Esophagus muscularis mucosa (tissue), 4 donors: ENCODE measurements around the gene MCTP2. TPM values are rescaled to one million over a fixed set of nuclear protein-coding genes. Genes with fewer than 3 reads are reported as not detected.

Experiments
- DNase-seq: peaks from one replicate; pipeline ENCODE4 v3.0.0-alpha.2; 2017; ENCODE audit errors: extremely low spot score
- H3K27ac ChIP-seq, 4 donors: fragments of 200-600 bp; sonication (generic); replicated peaks in 1 of 4; 1 replicate in 3 of 4; 2 replicates in 1 of 4; pipeline ENCODE4 v1.5.1; 2016 to 2019; ENCODE audit warnings: mild to moderate bottlenecking in 1 of 4
- H3K27me3 ChIP-seq, 4 donors: fragments of 200-600 bp; sonication (generic); one replicate each; pipeline versions ENCODE4 v1.5.1 to v1.6.0; 2016 to 2019
- H3K36me3 ChIP-seq, 4 donors: fragments of 200-600 bp; sonication (generic); one replicate each; pipeline ENCODE4 v1.5.1; 2016 to 2019
- H3K4me1 ChIP-seq, 4 donors: fragments of 200-600 bp; sonication (generic); one replicate each; pipeline ENCODE4 v1.5.1; 2016 to 2019
- H3K4me3 ChIP-seq, 4 donors: fragments of 200-600 bp; sonication (generic); 1 replicate in 2 of 4; 2 replicates in 2 of 4; pipeline ENCODE4 v1.5.1; 2016 to 2019; ENCODE audit warnings: mild to moderate bottlenecking in 4 of 4, moderate library complexity in 1 of 4
- H3K9me3 ChIP-seq, 4 donors: fragments of 200-600 bp; sonication (generic); 1 replicate in 3 of 4; 2 replicates in 1 of 4; pipeline ENCODE4 v1.5.1; 2016 to 2019
- CTCF ChIP-seq, 3 experiments: fragments of 200-600 bp in 2 of 3; fragments of 450-650 bp in 1 of 3; sonication (generic) in 2 of 3; IDR thresholded peaks; one replicate each; pipeline ENCODE4 v1.5.1; 2017 to 2019; ENCODE audit warnings: antibody characterized with exemption in 3 of 3, mild to moderate bottlenecking in 2 of 3, moderate library complexity in 1 of 3
- EP300 ChIP-seq: sonication (generic); formaldehyde crosslinking; IDR thresholded peaks from one replicate; pipeline ENCODE4 v1.6.1; 2017; ENCODE audit warnings: antibody characterized with exemption
- POLR2A ChIP-seq: fragments of 450-650 bp; IDR thresholded peaks from one replicate; pipeline ENCODE4 v1.6.1; 2017; ENCODE audit warnings: antibody characterized with exemption, moderate library complexity, mild to moderate bottlenecking, low read depth
- POLR2AphosphoS5 ChIP-seq, 2 donors: sonication (generic); formaldehyde crosslinking; IDR thresholded peaks; one replicate each; pipeline ENCODE4 v1.6.1; 2017; ENCODE audit warnings: antibody characterized with exemption in 2 of 2
- whole genome bisulfite sequencing: methylation state at CpG from one replicate; pipeline ENCODE4 v1.1.5; 2018; 5-methylcytosine and 5-hydroxymethylcytosine counted together
- intact Hi-C: fragments of 100-400 bp; cut with DNase I; formaldehyde crosslinking; loops from one replicate; pipeline ENCODE4 v1.15.1; 2023
- total RNA-seq, 4 donors: library from RNA; depleted of rRNA; stranded (reverse); fragments of >200 nt; gene quantifications; one replicate each; pipeline versions ENCODE4 v1.1.0 to v1.2.1, GENCODE V29; 2016

The MCTP2 gene
- total RNA-seq, 4 donors from 2014 or later, result 2.4 to 14.6 (median 4.4) TPM

GRCh38 chr15:94296717-94297116 is 65.4 kb downstream of the MCTP2 start:
- intact Hi-C loops, result no loop called here

GRCh38 chr15:94297558-94297957 is 66.2 kb downstream of the MCTP2 start:
- no peaks in the 10 kb centered on the region for H3K4me1 ChIP-seq
- WGBS, result 67% methylated on average over 6 of the region's 6 CpGs
- intact Hi-C loops, result no loop called here
- H3K36me3 ChIP-seq, result no peaks in the 10 kb centered on the region
- no peak for TF ChIP-seq POLR2A
- no peak for TF ChIP-seq POLR2AphosphoS5 (IDR thresholded peaks at IDR 0.05)
- no peak for TF ChIP-seq EP300
- TF ChIP-seq CTCF (IDR thresholded peaks at IDR 0.05), result no peak
- no peak for DNase-seq
- H3K27ac ChIP-seq, result no peak overlapping the region
- no peaks in the 10 kb centered on the region for H3K27me3 ChIP-seq
- no peaks in the 10 kb centered on the region for H3K9me3 ChIP-seq
- H3K4me3 ChIP-seq, result no peak overlapping the region

More at GRCh38 chr15:94296717-94297116, 65.4 kb downstream of the MCTP2 start:
- no peak for DNase-seq
- Histone ChIP-seq H3K27ac (no peak overlapping the region), H3K9me3 (no peaks in the 10 kb centered on the region), H3K36me3 (no peaks in the 10 kb centered on the region), H3K4me3 (no peak overlapping the region), H3K27me3 (no peaks in the 10 kb centered on the region), H3K4me1 (no peaks in the 10 kb centered on the region)
- TF ChIP-seq POLR2AphosphoS5 (IDR thresholded peaks at IDR 0.05) (no peak), EP300 (no peak)
- 90% methylated on average over 1 of the region's 1 CpG for WGBS

GRCh38 chr15:94298364-94298763 is 67.0 kb downstream of the MCTP2 start:
- 90% methylated on average over 8 of the region's 9 CpGs for WGBS

GRCh38 chr15:94300612-94301011 is 69.3 kb downstream of the MCTP2 start:
- DNase-seq, result no peak
- intact Hi-C loops, result no loop called here
- no peaks in the 10 kb centered on the region for H3K4me1 ChIP-seq

More at GRCh38 chr15:94298364-94298763, 67.0 kb downstream of the MCTP2 start:
- H3K27ac ChIP-seq, result no peak overlapping the region
- DNase-seq, result no peak
- intact Hi-C loops, result no loop called here
- no peaks in the 10 kb centered on the region for H3K4me1 ChIP-seq
- TF ChIP-seq EP300 (no peak), POLR2AphosphoS5 (IDR thresholded peaks at IDR 0.05) (no peak), POLR2A (no peak), CTCF (IDR thresholded peaks at IDR 0.05) (no peak)
- H3K9me3 ChIP-seq, result no peaks in the 10 kb centered on the region
- H3K36me3 ChIP-seq, result no peaks in the 10 kb centered on the region
- H3K4me3 ChIP-seq, result no peak overlapping the region
- no peaks in the 10 kb centered on the region for H3K27me3 ChIP-seq

GRCh38 chr15:94305133-94305532 is 73.8 kb downstream of the MCTP2 start:
- Histone ChIP-seq H3K27ac (no peak overlapping the region), H3K4me3 (no peak overlapping the region), H3K36me3 (no peaks in the 10 kb centered on the region), H3K9me3 (no peaks in the 10 kb centered on the region), H3K27me3 (no peaks in the 10 kb centered on the region), H3K4me1 (no peaks in the 10 kb centered on the region)
- WGBS, result 83% methylated on average over 4 of the region's 4 CpGs
- TF ChIP-seq POLR2AphosphoS5 (IDR thresholded peaks at IDR 0.05) (no peak), CTCF (IDR thresholded peaks at IDR 0.05) (no peak), EP300 (no peak), POLR2A (no peak)
- no peak for DNase-seq
- intact Hi-C loops, result no loop called here

More at GRCh38 chr15:94300612-94301011, 69.3 kb downstream of the MCTP2 start:
- TF ChIP-seq POLR2AphosphoS5 (IDR thresholded peaks at IDR 0.05) (no peak), CTCF (IDR thresholded peaks at IDR 0.05) (no peak)
- Histone ChIP-seq H3K4me3 (no peak overlapping the region), H3K27ac (no peak overlapping the region), H3K9me3 (no peaks in the 10 kb centered on the region), H3K27me3 (no peaks in the 10 kb centered on the region), H3K36me3 (no peaks in the 10 kb centered on the region)
